Measurements from ENCODE around the gene SPSB4. TPM values are rescaled to one million over a fixed set of nuclear protein-coding genes. Genes with fewer than 3 reads are reported as not detected.
A peak's percentile ranks its signal among the peaks of the same experiment; 100 is the strongest.
"Not testable (repeated sequence)": the region's sequence is repeated elsewhere in the genome, so short reads cannot be mapped to it uniquely, and the experiment has no call there.

The SPSB4 gene
- total and polyA plus RNA-seq, 4 experiments from 2014 or later = not detected

DNA sequence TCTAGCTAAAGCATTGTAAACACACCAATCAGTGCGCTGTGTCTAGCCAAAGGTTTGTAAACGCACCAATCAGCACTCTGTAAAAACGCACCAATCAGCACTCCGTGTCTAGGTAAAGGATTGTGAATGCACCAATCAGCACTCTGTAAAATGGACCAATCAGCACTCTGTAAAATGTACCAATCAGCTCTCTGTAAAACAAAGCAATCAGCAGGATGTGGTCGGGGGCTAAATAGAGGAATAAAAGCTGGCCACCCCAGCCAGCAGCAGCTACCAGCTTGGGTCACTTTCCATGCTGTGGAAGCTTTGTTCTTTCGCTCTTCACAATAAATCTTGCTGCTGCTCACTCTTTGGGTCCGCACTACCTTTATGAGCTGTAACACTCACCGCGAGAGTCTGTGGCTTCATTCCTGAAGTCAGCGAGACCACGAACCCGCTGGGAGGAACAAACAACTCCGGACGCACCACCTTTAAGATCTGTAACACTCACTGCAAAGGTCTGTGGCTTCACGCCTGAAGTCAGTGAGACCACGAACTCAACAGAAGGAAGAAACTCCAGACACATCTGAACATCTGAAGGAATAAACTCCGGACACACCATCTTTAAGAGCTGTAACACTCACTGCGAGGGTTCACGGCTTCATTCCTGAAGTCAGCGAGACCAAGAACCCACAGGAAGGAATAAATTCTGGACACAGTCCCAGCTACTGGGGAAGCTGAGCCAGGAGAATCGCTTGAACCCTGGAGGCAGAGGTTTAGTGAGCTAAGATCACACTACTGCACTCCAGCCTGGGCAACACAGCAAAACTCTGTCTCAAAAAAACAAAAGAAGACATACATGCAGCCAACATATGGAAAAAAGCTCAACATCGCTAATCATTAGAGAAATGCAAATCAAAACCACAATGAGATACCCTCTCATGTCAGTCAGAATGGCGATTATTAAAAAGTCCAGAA, 33.5 kb upstream of the SPSB4 start:
- intact Hi-C loops (cut with micrococcal nuclease); H3K27ac ChIP-seq (ENCODE audit: low read depth, low read length); H3K4me3 ChIP-seq (ENCODE audit: low read length in 2 of 2); H3K9me3 ChIP-seq (ENCODE audit: control insufficient read depth in 1 of 2, low read length in 2 of 2); H3K9me3 Mint-ChIP-seq; H3K36me3 Mint-ChIP-seq; H3K27me3 ChIP-seq (ENCODE audit: insufficient read depth, low read length); H3K4me1 ChIP-seq (ENCODE audit: insufficient read depth, low read length); H3K27me3 Mint-ChIP-seq; H3K36me3 ChIP-seq (ENCODE audit: insufficient read depth, low read length); POLR2A ChIA-PET (ENCODE audit: partially characterized antibody): not testable (repeated sequence)
- DNase-seq = peak; percentile 16 to 44 (median 29)
- H3K27ac Mint-ChIP-seq = peak overlapping the region in 6 of 7 donors; percentile 7 to 84 (median 70)
- CTCF ChIA-PET (ENCODE audit: partially characterized antibody) = interaction anchor here (0.9 to 1.4 kb wide), 5 partner anchors 13 to 178 kb away, joined by 3 to 4 read pairs (median 3); partner anchors contain the start of gene SLC25A36
- peaks cover 9 to 11% (median 11%) of the 10 kb centered on the region in 4 donors for H3K4me1 Mint-ChIP-seq
- H3K4me3 Mint-ChIP-seq = peak overlapping the region in 7 of 8 donors; percentile 25 to 79 (median 67)

DNA sequence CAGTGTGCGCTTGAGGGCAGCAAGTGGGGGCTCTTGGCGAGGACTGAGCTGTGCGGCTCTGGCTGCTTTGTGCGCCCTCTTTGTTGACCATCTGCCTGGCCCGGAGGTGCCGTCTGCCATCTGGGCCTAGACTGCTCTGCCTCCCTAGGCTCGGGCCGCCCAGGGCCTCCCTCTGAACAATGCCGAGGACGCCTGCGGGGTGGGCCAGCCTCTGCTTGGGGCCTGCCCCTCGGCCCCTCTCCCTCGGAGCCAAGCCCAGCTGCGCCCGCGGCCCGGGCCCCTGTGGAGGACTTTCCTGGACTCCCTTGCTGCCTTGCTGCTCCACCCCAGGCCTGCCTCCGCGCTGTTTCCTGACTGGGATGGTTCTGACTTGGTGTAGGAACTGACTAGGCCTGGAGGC, 31.9 kb upstream of the SPSB4 start:
- CTCF ChIA-PET (ENCODE audit: partially characterized antibody) = no interaction called here
- POLR2A ChIA-PET (ENCODE audit: partially characterized antibody) = no interaction called here
- no peak overlapping the region for H3K27ac Mint-ChIP-seq

DNA sequence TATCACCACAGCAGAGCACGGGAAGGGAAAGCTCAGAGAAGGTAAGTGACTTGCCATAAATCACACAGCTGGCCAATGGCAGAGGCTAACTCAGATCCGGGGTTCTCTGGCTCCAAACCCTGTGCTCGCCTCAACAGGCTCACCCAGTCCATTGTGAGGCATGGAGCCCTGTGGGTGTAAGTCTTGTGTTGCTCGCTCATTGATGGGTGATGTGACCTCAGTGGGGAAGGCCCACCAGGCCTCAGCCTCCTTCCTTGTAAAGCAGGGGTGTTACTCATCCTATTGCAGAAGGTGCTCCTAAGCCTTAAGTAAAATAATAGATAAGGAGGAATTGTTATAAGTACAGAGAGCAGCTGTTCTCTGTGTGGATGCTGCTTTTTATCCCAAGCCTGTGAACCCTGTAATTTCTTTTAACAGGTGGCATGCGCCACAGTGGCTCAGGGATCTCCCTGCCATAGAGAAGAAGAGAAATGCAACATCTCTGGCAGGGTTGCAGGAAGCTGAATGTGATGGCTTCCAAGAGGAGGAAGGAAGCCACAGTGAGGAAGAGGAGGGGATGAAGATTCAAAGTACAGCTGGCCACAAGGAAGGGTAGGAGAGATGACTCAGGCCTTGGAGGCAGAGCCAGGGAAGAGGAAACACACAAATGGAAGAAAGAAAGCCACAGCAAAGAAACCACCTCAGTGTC, 30.9 kb upstream of the SPSB4 start:
- no peak for DNase-seq
- Histone ChIP-seq H3K27ac (ENCODE audit: low read depth, low read length) (no peak overlapping the region), H3K9me3 (ENCODE audit: control insufficient read depth in 1 of 2, low read length in 2 of 2) (no peaks in the 10 kb centered on the region), H3K4me1 (ENCODE audit: insufficient read depth, low read length) (no peaks in the 10 kb centered on the region), H3K27me3 (ENCODE audit: insufficient read depth, low read length) (no peaks in the 10 kb centered on the region), H3K36me3 (ENCODE audit: insufficient read depth, low read length) (no peaks in the 10 kb centered on the region), H3K4me3 (ENCODE audit: low read length in 2 of 2) (no peak overlapping the region)
- H3K4me3 Mint-ChIP-seq = no peak overlapping the region
- CTCF ChIA-PET (ENCODE audit: partially characterized antibody) = interaction anchor here (1.0 kb wide), 1 partner anchor 172 kb away, joined by 3 read pairs; no protein-coding TSS in a partner anchor
- H3K27ac Mint-ChIP-seq = peak overlapping the region in 2 of 7 donors; percentile 14 to 53
- intact Hi-C loops (cut with micrococcal nuclease) = no loop called here
- POLR2A ChIA-PET (ENCODE audit: partially characterized antibody) = no interaction called here
- no peaks in the 10 kb centered on the region for H3K36me3 Mint-ChIP-seq
- H3K9me3 Mint-ChIP-seq = peaks cover 0 to 3% (median 0%) of the 10 kb centered on the region in 8 donors
- H3K27me3 Mint-ChIP-seq = peaks cover 1 to 3% of the 10 kb centered on the region in 2 donors
- peaks cover 9 to 11% (median 11%) of the 10 kb centered on the region in 4 donors for H3K4me1 Mint-ChIP-seq

More for the DNA sequence above, 31.9 kb upstream of the SPSB4 start:
- Histone ChIP-seq H3K9me3 (ENCODE audit: control insufficient read depth in 1 of 2, low read length in 2 of 2) (no peaks in the 10 kb centered on the region), H3K4me3 (ENCODE audit: low read length in 2 of 2) (no peak overlapping the region), H3K27me3 (ENCODE audit: insufficient read depth, low read length) (no peaks in the 10 kb centered on the region), H3K4me1 (ENCODE audit: insufficient read depth, low read length) (no peaks in the 10 kb centered on the region), H3K27ac (ENCODE audit: low read depth, low read length) (no peak overlapping the region), H3K36me3 (ENCODE audit: insufficient read depth, low read length) (no peaks in the 10 kb centered on the region)
- intact Hi-C loops (cut with micrococcal nuclease) = no loop called here
- H3K4me3 Mint-ChIP-seq = no peak overlapping the region
- H3K9me3 Mint-ChIP-seq = peaks cover 0 to 3% (median 0%) of the 10 kb centered on the region in 8 donors
- peaks cover 9 to 11% (median 11%) of the 10 kb centered on the region in 4 donors for H3K4me1 Mint-ChIP-seq
- peaks cover 1 to 3% of the 10 kb centered on the region in 2 donors for H3K27me3 Mint-ChIP-seq
- no peaks in the 10 kb centered on the region for H3K36me3 Mint-ChIP-seq
- DNase-seq = no peak

DNA sequence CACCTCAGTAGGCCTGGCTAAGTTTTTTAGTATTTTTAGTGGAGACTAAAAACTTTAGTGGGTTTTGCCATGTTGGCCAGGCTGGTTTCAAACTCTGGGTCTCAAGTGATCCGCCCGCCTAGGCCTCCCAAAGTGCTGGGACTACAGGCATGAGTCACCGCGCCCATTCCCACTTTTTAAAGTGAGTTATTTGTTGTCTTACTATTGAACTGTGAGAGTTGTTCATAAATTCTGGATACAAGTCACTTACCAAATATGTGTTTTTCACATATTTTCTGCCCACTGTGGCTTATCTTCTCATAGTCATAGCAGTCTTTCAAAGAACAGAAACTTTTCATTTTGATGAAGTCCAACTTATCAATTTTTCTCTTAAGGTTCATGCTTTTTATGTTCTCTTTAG, 29.9 kb upstream of the SPSB4 start:
- Histone ChIP-seq H3K4me1 (ENCODE audit: insufficient read depth, low read length) (no peaks in the 10 kb centered on the region), H3K27me3 (ENCODE audit: insufficient read depth, low read length) (no peaks in the 10 kb centered on the region), H3K4me3 (ENCODE audit: low read length in 2 of 2) (no peak overlapping the region), H3K36me3 (ENCODE audit: insufficient read depth, low read length) (no peaks in the 10 kb centered on the region), H3K9me3 (ENCODE audit: control insufficient read depth in 1 of 2, low read length in 2 of 2) (no peaks in the 10 kb centered on the region), H3K27ac (ENCODE audit: low read depth, low read length) (no peak overlapping the region)
- H3K36me3 Mint-ChIP-seq = no peaks in the 10 kb centered on the region
- no peak for DNase-seq
- H3K4me3 Mint-ChIP-seq = no peak overlapping the region
- H3K4me1 Mint-ChIP-seq = peaks cover 9 to 11% (median 11%) of the 10 kb centered on the region in 4 donors
- H3K9me3 Mint-ChIP-seq = peaks cover 0 to 3% (median 0%) of the 10 kb centered on the region in 8 donors
- ChIA-PET POLR2A (ENCODE audit: partially characterized antibody) (no interaction called here), CTCF (ENCODE audit: partially characterized antibody) (no interaction called here)
- peaks cover 3% of the 10 kb centered on the region in 2 donors for H3K27me3 Mint-ChIP-seq
- H3K27ac Mint-ChIP-seq = no peak overlapping the region
- intact Hi-C loops (cut with micrococcal nuclease) = no loop called here

GRCh38 chr3:141030296-141030695, 20.9 kb upstream of the SPSB4 start:
- DNase-seq = no peak

GRCh38 chr3:141039589-141039988, 11.6 kb upstream of the SPSB4 start:
- Mint-ChIP-seq H3K9me3 (no peaks in the 10 kb centered on the region), H3K36me3 (no peaks in the 10 kb centered on the region), H3K4me3 (no peak overlapping the region), H3K4me1 (no peaks in the 10 kb centered on the region), H3K27me3 (peaks cover 12 to 14% of the 10 kb centered on the region in 2 donors), H3K27ac (no peak overlapping the region)
- no peak overlapping the region for H3K27ac ChIP-seq (ENCODE audit: low read depth, low read length)
- DNase-seq = no peak
- no peaks in the 10 kb centered on the region for H3K9me3 ChIP-seq (ENCODE audit: control insufficient read depth in 1 of 2, low read length in 2 of 2)
- no peaks in the 10 kb centered on the region for H3K4me1 ChIP-seq (ENCODE audit: insufficient read depth, low read length)
- H3K4me3 ChIP-seq (ENCODE audit: low read length in 2 of 2) = no peak overlapping the region
- intact Hi-C loops (cut with micrococcal nuclease) = no loop called here
- H3K36me3 ChIP-seq (ENCODE audit: insufficient read depth, low read length) = no peaks in the 10 kb centered on the region
- ChIA-PET POLR2A (ENCODE audit: partially characterized antibody) (no interaction called here), CTCF (ENCODE audit: partially characterized antibody) (interaction anchor here (1.1 kb wide), 1 partner anchor 10 kb away, joined by 3 read pairs; no protein-coding TSS in a partner anchor)
- H3K27me3 ChIP-seq (ENCODE audit: insufficient read depth, low read length) = peaks cover 5% of the 10 kb centered on the region

More at GRCh38 chr3:141030296-141030695, 20.9 kb upstream of the SPSB4 start:
- Histone ChIP-seq H3K27me3 (ENCODE audit: insufficient read depth, low read length) (no peaks in the 10 kb centered on the region), H3K4me3 (ENCODE audit: low read length in 2 of 2) (no peak overlapping the region), H3K9me3 (ENCODE audit: control insufficient read depth in 1 of 2, low read length in 2 of 2) (no peaks in the 10 kb centered on the region), H3K27ac (ENCODE audit: low read depth, low read length) (no peak overlapping the region), H3K4me1 (ENCODE audit: insufficient read depth, low read length) (no peaks in the 10 kb centered on the region), H3K36me3 (ENCODE audit: insufficient read depth, low read length) (no peaks in the 10 kb centered on the region)
- H3K9me3 Mint-ChIP-seq = peaks cover 0 to 3% (median 0%) of the 10 kb centered on the region in 8 donors
- H3K27me3 Mint-ChIP-seq = peaks cover 3 to 15% of the 10 kb centered on the region in 2 donors
- H3K36me3 Mint-ChIP-seq = no peaks in the 10 kb centered on the region
- CTCF ChIA-PET (ENCODE audit: partially characterized antibody) = no interaction called here
- H3K4me1 Mint-ChIP-seq = no peaks in the 10 kb centered on the region
- H3K27ac Mint-ChIP-seq = no peak overlapping the region
- intact Hi-C loops (cut with micrococcal nuclease) = no loop called here
- POLR2A ChIA-PET (ENCODE audit: partially characterized antibody) = no interaction called here
- no peak overlapping the region for H3K4me3 Mint-ChIP-seq
